ENCODE data around the gene FAM107A.

Gene FAM107A

DNA sequence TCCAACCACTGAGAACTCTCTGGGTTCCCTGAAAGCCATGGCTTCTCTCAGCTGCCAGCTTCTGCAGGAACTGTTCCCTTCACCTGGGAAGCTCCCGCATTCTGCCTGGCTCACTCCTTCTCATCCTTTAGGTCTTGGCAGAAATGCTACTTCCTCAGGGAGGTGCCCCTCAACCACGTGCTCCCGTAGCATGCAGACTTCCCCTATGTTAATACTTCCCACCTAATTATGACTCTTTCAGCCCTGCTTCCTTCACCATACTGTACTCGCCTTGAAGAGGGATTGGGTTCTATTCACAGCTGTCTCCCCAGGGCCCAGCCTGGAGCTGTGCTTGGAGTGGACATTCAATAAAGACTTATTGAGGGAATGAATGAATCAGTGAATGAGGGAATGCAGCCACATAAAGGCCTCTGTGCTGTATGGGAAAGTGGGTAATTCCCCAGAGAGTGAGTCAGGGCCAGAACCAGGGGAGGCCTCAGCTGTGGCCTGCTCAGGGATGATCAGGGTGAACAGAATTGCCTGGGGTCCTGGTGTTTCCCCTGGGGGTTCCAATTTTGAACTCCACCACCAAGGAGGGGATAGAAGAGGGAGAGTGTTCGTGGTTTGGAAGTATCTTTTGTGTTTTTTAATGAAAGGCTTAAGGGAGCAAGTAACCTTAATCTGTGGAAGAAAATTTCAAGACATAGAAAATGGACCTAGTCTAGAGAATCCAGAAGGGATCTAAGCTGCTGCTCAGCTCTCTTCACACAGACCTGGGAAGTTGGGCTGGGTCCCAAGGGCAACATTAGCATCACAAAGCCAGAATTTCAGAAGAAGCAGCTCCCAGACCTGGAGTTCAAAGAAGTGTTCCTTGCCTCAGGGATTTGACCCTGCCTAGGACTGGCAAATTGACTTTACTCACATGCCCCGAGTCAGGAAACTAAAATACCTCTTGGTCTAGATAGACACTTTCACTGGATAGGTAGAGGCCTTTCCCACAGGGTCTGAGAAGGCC, 14.6 kb upstream of the FAM107A start:
- DNase-seq = no peak

DNA sequence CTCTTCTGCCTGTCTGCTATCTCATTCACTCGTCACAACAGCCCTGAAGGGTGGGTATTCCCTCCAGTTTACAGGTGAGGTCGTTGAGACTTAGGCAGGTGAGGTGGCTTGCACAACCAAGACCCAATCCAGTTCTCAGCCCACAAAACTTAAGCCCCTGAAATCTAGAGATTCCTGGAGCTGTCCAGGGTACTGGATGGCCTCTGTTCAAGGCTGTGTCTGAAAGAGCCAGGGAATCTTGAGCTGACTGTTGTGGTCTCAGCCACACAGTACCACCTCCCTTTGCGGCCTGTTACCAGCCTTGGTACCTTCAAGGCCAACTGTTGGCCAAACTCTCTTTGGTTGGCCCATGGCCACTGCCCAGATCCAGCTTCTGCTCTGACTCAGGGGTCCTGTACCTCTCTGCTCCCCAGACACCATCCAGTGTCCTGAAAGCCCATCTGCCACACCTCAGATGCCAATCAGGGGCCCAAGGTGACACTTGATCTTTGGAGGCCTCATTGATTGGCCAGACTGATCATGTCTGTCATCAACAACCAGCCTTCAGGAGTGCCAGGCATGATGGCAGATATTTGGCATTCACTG, 10.9 kb upstream of the FAM107A start:
- DNase-seq = no peak

DNA sequence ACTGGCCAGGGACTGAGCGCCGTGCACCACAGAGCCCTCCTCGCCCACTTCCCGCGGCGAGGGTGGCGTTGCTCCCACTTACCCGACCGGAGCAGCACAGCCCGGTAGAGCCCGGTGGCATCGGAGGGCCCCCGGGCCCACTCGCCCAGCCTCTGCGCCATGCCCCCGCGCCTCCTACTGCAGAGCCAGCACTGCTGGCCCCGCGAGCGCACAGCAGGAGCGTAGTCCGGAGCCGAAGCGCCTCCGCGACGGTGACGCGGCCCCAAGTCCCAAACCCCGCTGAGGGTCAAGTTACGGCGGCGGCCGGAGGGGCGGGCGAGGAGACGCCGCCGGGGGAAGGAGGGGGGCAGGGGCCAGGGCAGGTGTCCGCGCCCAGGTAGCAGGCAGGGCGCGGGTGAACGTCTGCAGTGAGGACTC, 9.6 kb upstream of the FAM107A start:
- DNase-seq = no peak

DNA sequence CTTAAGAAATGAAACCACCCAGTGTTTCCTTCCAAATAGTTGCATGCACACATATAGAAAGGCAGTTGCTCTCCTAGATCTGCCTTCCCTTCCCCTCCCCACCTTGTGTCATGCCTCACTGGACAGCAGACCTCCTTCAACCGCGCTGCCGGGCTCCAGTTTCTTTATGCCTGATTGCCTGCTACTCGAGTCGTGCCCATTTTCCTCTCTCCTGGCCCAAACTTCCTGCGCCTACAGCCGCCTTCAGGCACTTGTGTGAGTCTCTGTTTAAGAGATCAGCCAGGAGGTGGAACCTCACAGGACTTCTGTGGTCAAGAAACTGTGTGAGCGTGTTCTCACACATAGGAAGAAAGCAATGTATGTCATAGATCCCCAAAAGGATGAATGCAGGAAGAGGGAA, 8.8 kb upstream of the FAM107A start:
- DNase-seq = no peak

DNA sequence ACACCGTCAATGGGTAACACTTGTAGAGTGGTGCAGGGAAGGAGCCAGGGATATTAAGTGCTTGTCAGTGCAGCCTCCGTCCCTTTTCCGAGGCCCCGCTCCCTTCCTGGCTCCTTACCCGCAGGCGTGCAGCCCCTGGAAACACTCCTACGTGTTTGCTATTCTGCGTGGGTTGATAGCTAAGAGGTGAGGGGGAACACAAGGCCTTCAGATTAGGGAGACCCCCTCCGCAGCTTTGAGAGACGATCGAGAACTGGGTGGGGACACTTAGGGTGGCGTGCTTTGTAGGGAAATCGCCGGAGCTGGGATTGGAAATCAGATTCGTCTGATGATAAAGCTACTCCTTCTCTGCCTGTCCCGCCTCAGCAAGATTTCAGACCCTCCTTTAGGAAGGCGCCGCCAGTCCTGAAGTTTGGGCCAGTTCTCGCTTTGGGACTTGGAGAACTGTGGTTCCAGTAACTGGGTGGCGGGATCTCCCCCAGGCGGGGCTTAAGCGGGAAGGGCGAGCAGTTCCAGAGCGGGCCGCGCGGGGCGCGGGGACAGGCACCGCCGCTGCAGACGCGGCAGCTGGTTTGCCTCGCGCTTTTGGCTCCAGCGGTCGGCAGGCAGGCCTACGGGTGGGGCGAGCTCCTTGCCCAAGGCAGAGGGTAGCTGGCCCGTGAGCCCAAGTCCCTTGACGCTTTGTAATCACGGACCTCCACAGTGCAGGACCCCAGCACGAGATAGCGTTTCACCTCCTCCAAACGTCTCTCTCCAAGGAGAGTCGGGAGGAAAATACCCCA, 8.0 kb upstream of the FAM107A start:
- DNase-seq = peak; percentile 82

DNA sequence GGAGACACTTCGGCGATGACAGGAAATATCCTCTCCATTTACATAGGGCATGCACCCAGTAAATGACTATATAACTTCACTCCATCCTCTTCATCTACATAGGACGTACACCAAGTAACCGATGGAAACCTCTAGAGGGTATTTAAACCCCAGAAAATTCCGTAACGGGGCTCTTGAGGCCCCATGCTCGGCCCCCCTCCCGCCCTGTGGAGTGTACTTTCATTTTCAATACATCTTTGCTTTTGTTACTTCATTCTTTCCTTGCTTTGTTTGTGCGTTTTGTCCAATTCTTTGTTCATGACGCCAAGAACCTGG, 7.5 kb upstream of the FAM107A start:
- no peak for DNase-seq

DNA sequence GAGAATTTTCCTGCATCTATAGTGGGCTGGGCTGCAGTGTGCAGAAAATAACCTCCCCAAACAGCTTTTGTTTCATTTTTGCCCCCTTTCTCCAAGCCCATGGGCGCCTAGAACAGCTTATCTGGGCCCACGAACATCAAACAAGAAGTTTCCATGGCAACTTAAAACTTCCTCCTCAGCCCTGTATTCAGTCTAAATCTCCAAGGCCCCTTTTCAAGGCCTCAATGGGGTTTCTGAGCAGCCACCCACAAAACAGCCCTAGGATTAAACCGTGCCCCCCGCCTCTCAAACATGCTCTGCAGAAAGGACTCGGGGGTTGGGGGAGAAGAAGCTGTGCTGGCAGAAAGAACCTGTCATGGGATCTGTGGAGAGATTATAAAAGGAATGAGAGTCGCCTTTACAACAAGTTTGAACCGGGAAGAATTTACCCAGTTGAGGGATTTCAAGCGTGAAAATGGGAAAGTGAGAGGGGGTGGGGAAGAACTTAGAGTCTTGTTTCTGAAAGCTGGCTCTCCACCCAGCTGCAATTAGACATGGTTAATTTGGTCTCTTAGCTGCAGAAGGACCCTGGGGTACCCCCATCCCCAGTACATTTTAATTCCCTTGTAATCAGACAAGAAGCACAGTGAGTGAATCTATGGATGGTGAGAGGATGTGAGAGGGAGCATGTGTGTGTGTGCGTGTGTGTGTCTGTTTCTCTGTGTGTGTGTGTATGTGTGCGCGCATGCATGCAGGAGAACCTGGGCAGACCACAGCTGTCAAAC, 4.3 kb upstream of the FAM107A start:
- no peak for DNase-seq

DNA sequence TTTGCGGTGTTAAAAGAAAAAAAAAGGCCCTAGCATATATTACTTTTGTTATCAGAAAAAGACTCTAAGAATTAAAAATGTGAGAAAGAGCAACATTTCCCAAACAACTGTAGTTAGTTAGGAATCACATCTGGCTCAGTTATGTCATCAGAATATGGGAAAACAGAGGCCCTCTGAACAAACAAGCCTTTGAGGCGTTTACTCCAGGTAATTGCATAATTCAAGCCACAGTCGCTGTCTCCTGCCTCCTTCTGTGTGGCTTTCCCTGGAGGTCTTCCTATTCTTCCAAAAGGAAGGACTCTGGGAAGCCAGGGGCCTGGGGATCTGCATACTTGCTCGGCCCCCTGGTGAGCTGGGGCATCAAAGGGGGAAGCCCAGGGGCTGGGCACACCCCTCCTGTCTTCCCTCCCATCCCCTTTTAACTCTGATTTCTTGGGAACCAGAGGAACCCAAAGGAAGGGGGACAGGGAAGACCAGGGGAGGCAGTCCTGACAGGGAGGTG, 3.7 kb upstream of the FAM107A start:
- DNase-seq = no peak

DNA sequence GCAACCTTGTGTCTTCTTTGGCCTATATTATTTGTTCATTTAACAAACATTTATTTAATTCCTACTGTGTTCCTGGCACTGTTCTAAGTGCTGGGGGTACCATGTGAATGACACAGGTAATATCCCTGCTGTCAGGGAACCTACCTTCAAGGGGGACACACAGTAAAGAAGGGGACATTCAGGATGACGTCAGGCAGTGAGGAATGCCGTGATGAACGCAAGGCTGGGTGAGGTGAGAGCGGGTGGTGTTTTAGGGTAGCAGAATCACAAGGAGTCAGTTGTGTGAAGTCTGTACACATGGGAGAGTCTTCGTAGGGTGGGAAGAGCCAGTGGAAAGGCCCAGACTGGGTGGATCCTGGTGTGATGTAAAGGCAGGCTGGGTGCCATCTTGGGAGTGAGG, 1.7 kb upstream of the FAM107A start:
- no peak for DNase-seq

DNA sequence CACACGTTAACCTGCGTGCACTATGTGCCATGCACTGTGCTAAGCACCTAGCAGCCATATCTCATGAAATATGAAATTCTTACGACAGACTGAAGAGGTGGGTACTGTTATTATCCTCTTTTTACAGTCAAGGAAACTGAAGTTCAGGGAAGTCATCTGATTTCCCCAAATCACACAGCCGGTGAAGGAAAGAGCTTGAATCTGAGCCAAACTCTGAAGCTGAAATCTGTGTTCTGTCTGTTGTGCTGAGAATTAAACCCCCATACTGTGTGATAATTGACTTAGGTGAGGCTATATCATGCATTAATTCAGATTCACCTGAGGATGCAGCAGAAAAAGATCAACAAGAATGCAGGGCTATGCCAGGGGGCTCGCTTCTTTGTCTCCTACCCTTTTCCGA, 475 bp downstream of the FAM107A start:
- no peak for DNase-seq

DNA sequence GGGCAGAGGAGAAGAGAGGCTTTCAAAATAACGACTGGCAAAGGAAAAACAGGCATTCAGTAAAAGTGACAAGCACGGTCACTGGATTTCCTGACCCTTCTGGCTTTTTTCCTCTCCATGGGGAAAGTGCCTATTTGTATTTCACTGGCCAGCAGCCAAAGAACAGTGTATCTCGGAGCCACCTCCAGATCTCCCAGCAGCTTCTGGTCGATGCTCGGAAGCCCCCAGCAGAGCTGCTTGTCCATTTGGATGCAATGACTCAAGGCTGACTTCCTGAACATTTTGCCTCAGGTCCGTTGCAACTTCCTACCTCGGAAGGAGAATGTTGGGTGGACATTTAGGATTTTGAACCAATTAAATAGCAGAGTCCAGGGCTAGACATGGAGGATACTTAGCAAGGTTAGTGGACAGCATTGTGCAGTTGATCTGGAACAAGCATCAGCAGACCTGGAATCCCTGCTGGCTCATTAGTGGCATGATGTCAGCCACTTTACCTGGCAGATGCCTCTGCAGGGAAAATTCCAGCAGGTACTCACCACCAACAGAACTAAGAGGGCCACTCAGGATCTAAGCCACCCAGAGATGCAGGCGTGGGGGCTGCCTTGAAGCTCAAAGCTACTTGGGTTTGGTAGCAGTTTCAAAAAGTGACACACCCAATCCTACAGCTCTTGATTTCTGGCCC, 1.1 kb downstream of the FAM107A start:
- DNase-seq = no peak

DNA sequence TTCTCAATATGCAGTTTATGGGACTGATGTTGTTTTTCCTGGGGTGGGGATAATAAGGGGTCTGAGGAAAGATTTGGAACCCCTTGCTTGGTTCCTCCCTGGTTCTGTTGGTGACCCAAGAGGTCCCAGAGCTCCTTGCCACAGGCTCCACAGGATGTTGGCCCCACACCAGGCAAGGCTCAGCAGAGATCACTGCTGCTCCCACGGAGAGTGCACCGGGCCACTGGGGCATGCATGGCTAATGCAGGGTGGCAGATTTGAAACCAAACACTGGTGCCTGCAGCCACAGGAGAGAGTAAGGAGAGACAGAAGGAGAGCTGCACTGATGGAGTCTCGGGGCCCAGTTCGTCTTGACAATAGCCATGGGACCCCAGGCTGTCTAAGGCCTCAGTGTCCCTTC, 2.5 kb downstream of the FAM107A start:
- DNase-seq = no peak

DNA sequence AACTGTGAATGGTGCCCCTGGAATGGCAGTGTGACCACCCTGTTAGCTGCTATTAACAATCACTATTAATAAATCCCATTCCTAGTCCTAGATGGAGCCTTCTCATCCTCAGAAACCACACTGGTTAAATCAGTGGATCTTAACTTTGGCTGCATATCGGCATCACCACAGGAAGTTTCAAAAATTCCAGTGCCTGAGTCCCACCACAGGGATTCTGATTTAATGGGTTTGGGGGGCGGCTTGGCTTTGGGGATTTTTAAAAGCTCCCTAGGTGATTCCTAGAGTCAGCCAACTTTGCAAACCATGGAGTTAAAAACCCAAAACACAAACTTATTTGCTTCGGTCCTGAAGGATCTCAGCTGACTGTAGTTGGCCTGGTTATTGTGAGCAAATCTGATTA, 3.1 kb downstream of the FAM107A start:
- DNase-seq = no peak

DNA sequence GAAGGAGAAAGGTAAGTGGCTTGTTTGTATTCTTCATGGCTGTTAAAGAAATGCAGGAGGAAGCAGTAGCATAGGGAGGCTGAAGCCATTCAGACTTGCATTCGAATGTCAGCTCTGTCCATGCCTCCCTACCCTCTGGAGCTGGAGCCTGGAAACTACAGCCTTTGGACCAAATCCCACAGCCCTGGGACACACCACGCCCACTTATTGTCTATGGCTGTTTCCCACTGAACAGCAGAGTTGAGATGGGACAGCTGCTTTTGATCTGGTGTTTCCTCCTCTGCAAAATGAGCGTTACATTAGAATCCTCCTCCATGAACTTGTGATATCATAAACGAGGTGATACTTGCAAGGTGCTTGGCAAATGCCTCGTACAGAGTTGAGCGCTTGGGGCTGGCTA, 3.6 kb downstream of the FAM107A start:
- no peak for DNase-seq

DNA sequence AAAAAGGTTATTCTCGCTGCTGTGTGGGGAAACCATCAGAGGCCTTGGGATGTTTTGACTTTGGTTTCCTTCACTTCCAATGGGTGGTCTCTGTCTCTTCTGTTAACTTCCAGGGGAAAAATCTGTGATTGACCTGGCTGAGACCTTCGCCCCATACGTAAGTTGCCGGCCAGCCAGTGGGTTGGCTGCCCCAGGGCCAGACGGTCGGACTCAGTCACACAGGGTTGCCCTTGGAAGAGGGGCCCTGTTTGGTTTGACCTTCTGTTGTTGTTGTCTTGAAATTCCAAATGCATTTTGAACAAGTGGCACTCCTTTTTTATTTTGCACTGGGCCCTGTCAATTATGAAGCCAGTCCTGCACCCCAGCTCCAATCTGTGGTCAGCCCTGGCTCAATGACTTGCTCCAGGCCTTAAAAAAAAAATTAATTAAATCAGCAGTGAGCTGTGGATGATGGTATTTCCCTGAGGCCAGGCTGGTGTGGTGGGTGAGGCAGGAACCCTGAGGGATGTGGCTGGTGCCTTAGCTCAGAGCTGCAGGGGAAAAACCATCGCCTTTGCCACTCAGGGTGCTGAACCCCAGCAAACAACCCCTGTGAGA, 4.5 kb downstream of the FAM107A start:
- no peak for DNase-seq

DNA sequence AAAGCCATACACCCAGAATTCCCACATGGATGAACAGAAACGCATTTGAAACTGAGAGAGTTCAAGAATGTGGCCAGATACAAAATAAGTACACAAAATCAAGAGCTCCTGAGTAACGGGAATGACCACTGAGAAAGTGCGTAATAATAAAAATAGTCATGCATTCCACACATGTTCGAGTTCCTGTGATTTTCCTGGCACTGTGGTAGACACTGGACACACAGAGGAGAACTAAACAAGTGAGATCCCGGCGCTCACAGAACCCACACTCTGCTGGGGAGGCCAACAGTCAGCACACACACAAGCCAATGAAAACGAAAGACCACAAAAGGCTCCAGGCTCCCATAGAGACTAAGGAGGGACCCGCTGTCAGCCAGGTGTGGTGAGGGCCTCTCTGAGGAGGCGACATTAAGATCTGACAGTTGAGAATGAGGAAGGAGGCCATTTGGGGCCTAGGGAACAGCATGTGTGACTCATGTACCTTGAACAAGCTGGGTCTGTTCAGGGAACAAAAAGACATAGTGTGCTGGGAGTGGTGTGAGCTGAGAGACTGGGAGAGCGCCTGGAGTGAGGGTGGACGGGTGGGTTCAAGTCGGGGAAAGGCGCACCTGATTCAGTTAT, 5.1 kb downstream of the FAM107A start:
- DNase-seq = no peak

DNA sequence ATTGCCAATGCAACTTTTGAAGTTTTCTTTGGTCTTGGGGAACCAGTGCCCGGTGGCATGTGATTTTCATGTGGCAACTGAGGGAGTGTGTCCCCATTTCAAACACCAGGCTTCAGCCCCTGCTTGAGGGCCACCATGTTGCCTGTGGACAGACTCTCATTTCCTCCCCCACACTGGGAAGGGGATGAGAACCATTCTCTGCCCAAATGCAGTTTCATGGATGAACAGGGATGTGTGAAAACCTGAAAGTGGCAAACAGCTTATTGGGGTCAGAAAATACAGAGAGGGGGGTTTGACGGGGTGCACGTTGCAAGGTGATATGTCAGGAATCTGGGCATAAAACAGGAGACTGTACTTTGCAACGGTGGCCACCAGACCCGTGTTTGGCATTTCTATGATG, 6.3 kb downstream of the FAM107A start:
- no peak for DNase-seq

DNA sequence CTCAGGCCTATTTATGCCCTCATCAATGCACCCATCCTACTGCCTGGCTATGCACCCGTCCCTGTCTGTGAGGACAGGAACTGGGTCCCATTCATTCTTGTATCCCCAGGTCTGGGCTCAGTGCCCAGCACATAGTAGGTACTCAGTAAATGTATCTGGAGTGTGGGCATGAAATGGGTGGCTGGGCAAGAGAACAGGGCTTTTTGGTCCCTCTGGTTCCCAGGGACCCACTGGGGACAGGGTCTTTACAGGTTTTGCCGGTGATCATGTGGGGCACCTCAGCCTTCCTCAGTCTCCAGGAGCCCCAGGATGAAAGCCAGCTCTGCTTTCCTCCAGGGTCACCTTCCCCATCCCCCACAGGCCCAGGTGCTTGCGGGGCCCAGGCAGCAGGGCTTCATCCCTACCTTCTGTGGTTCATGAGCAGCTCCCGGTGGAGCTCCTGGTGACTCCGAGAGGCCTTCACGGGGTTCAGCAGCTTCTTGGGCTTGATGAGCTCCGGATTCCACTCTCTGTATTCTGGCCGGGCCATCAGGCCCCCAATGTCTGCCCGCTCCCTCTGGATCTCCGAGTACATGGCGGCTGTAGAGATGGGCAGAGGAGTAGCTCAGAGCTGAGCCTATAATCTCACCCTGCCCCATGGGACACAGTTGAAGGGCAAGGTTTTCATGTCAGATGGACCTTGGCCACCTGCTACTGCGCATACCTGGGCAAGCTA, 7.7 kb downstream of the FAM107A start:
- no peak for DNase-seq

DNA sequence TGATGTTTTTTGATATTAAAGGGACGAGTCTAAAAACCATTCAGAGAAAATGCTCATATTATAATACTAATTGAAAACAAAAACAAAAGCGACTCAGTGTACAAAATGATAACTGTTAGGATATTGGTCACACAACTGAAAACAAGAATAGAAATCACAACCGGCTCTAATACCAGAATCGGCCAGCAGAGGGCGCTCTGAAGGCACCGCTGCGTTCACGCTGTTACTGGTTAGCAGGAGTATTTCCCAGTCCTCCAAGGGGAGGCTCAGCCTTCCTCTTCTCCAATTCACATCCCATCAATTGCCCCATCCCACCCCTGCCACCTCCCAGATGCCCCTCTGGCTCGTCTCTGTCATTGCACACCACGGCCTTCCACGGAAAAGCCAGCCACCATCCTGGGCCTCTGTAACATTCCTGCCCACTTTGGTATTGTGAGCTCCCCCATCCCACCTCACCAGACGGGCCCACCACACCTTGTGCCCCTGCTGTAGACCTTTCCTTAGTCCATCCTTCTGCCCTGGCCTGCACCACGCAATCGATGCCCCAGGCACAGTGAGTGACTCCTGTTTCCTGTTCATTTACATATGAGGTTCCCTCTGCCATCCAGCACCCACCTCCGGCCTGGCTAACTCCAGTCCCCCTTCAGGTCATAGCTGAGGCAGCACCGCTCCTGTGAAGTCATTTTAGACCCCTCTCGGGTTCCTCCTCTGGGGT, 8.5 kb downstream of the FAM107A start:
- peak; percentile 93 for DNase-seq

DNA sequence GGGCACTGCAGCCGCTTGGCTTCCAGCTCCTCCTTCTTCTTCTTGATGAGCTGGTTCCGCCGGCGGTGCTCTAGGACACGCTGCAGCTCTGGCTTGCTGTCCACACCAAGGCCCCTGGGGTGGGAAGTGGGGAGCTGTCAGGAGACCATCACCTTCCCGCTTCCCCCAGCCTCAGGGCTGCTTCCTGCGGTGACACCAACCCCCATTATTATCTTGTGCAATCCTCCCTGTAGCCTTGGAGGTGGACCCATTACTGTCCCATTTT, 10.0 kb downstream of the FAM107A start:
- peak; percentile 43 for DNase-seq
